ENCODE measurements around the gene KDM4B.

KDM4B gene

GRCh38 chr19:5138606-5139582, 170.0 kb downstream of the KDM4B start:
- DNase-seq (ENCODE audit: low spot score): no peak

GRCh38 chr19:5139583-5140325, 170.8 kb downstream of the KDM4B start:
- no peak for DNase-seq (ENCODE audit: low spot score)

GRCh38 chr19:5141129-5141849, 172.4 kb downstream of the KDM4B start:
- no peak for DNase-seq (ENCODE audit: low spot score)

GRCh38 chr19:5141850-5142724, 173.2 kb downstream of the KDM4B start:
- no peak for DNase-seq (ENCODE audit: low spot score)

- no peak for DNase-seq (ENCODE audit: low spot score)
Observed at GRCh38 chr19:5142725-5143097, 173.8 kb downstream of the KDM4B start.

GRCh38 chr19:5143471-5144411, 174.8 kb downstream of the KDM4B start:
- DNase-seq (ENCODE audit: low spot score): no peak

GRCh38 chr19:5144545-5145179, 175.7 kb downstream of the KDM4B start:
- DNase-seq (ENCODE audit: low spot score): no peak

- DNase-seq (ENCODE audit: low spot score): no peak
Observed at GRCh38 chr19:5145521-5146511, 176.9 kb downstream of the KDM4B start.

GRCh38 chr19:5147074-5147977, 178.4 kb downstream of the KDM4B start:
- no peak for DNase-seq (ENCODE audit: low spot score)

- DNase-seq (ENCODE audit: low spot score): no peak
Observed at GRCh38 chr19:5147978-5148793, 179.3 kb downstream of the KDM4B start.

GRCh38 chr19:5148794-5149190, 179.9 kb downstream of the KDM4B start:
- no peak for DNase-seq (ENCODE audit: low spot score)

GRCh38 chr19:5149508-5149907, 180.6 kb downstream of the KDM4B start:
- no peak for DNase-seq (ENCODE audit: low spot score)

- DNase-seq (ENCODE audit: low spot score): no peak
Observed at GRCh38 chr19:5149932-5150901, 181.3 kb downstream of the KDM4B start.

GRCh38 chr19:5150902-5151741, 182.2 kb downstream of the KDM4B start:
- no peak for DNase-seq (ENCODE audit: low spot score)

Data from HuH-7 (cell line).